ENCODE data around the gene MAP6D1.

The MAP6D1 gene

DNA sequence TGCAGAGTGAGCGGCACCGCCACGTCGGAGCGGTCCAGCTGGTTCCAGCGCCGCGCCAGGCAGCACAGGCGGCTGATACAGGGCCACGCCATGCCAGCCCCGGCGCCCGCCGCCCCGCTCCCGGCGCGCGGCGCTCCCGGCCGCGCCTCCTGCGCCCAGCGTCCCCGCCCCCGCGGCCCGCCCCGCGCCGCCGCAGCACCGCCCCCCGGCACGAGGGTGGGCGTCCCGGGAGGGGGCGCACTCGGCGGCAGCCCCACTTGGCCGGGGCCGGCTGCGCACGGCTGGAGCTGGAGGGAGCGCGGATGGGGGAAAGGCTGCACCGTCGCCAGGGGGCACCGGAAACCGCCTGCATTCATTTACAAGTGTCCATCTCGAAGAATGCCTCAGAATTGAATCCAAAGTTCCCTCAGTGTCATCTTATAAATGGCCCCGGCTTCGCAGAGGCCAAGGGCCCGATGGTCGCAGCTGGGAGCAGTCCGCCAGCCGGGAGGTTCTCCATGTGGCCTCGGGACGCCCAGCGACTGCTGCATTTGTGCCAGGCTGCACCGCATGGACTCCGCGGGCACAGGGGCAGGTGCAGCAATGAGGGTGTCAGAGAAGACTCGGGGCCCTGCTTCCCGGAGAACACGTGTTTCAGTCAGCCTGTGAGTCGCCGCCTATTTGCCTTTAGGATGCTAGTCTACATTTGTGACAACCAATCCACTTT is at the start of gene MAP6D1:
Gene MAP6D1 (minus strand): TSS at position 122 of the 706 bp plus-strand sequence. CDS start 30 bp downstream, at position 92.
- Histone ChIP-seq H3K4me1 (peaks cover 3% of the 10 kb centered on the region), H3K4me2 (ENCODE audit: low read length) (peak within 1 kb of the TSS; percentile 51), H3K9ac (no peak within 1 kb of the TSS), H3K27me3 (ENCODE audit: control insufficient read depth, insufficient read depth, low read length) (no peaks in the 10 kb centered on the region), H3K79me2 (no peaks in the 10 kb centered on the region), H3K36me3 (ENCODE audit: control insufficient read depth, insufficient read depth, low read length) (no peaks in the 10 kb centered on the region), H3K9me3 (ENCODE audit: control insufficient read depth, low read length) (no peaks in the 10 kb centered on the region), H3K4me3 (ENCODE audit: low read depth, low read length) (no peak within 1 kb of the TSS), H3K27ac (no peak within 1 kb of the TSS), H2AFZ (peak within 1 kb of the TSS; percentile 76)
- TF ChIP-seq CTCF (IDR thresholded peaks at IDR 0.05), result peak; percentile 13

DNA sequence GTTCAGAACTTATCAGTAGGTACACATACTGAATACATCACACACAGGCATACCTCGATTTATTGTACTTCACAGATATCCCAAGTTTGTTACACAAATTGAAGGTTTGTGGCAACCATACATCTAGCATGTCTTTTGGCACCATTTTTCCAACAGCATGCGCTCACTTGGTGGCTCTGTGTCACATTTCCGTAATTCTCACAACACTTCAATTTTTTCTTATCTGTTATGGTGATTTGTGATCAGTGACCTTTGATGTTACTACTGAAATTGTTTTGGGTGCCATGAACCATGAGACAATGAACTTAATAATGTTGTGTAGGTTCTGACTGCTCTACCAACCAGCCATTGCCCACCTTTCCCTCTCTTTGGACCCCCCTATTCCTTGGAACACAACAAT is 48.5 kb upstream of the MAP6D1 start:
- Histone ChIP-seq H3K4me3 (ENCODE audit: low read depth, low read length) (no peak overlapping the region), H3K36me3 (ENCODE audit: control insufficient read depth, insufficient read depth, low read length) (no peaks in the 10 kb centered on the region), H2AFZ (no peak overlapping the region), H3K9ac (no peak overlapping the region), H3K27ac (no peak overlapping the region), H3K4me2 (ENCODE audit: low read length) (no peak overlapping the region), H3K27me3 (ENCODE audit: control insufficient read depth, insufficient read depth, low read length) (no peaks in the 10 kb centered on the region), H3K4me1 (no peaks in the 10 kb centered on the region), H3K79me2 (peaks cover 62% of the 10 kb centered on the region), H3K9me3 (ENCODE audit: control insufficient read depth, low read length) (no peaks in the 10 kb centered on the region)
- no peak for TF ChIP-seq CTCF (IDR thresholded peaks at IDR 0.05)

DNA sequence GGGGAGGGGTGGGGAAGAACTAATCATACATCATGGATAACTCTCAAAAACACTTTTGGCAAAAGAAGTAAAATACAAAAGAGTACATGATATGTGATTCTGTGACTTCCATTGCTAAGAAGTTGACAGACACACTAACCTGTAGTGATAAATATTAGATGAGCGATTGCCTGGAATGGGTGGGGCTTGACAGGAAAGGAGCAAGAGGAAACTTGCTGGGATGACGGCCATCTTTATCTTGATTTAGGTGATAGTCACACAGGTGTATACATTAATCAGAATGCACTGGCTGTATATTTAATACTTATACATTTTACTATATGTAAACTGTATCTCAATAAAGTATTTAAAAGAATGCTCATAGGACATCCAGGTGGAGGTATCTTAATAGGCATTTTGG is 46.2 kb upstream of the MAP6D1 start:
- Histone ChIP-seq H3K9ac (no peak overlapping the region), H3K9me3 (ENCODE audit: control insufficient read depth, low read length) (no peaks in the 10 kb centered on the region), H3K4me3 (ENCODE audit: low read depth, low read length) (no peak overlapping the region), H3K36me3 (ENCODE audit: control insufficient read depth, insufficient read depth, low read length) (no peaks in the 10 kb centered on the region), H3K27ac (no peak overlapping the region), H3K79me2 (peaks cover 46% of the 10 kb centered on the region), H2AFZ (no peak overlapping the region), H3K4me1 (no peaks in the 10 kb centered on the region), H3K27me3 (ENCODE audit: control insufficient read depth, insufficient read depth, low read length) (no peaks in the 10 kb centered on the region), H3K4me2 (ENCODE audit: low read length) (no peak overlapping the region)
- no peak for TF ChIP-seq CTCF (IDR thresholded peaks at IDR 0.05)

DNA sequence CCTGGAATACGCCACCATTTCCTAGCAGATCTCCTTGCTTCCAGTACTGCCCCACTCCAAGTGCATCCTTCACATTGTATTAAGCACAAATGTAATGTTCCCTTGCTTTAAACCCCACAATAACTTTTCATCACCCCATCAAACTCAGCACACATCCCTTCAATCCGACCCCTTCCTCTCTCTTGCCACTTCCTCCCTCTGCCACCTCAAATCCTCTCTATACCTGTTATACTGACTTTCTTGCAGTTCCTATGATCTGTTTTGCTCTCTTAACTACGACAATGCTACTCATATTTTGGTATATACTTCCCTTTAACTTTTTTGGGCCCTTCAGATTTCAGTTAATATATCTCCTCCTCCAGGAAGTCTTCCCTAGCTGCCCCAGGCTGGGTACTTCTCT is 45.2 kb upstream of the MAP6D1 start:
- no peak overlapping the region for H3K27ac ChIP-seq
- no peak overlapping the region for H3K4me3 ChIP-seq (ENCODE audit: low read depth, low read length)
- H2AFZ ChIP-seq, result no peak overlapping the region
- no peaks in the 10 kb centered on the region for H3K27me3 ChIP-seq (ENCODE audit: control insufficient read depth, insufficient read depth, low read length)
- H3K4me2 ChIP-seq (ENCODE audit: low read length), result no peak overlapping the region
- H3K9ac ChIP-seq, result no peak overlapping the region
- peaks cover 40% of the 10 kb centered on the region for H3K79me2 ChIP-seq
- no peaks in the 10 kb centered on the region for H3K36me3 ChIP-seq (ENCODE audit: control insufficient read depth, insufficient read depth, low read length)
- no peaks in the 10 kb centered on the region for H3K4me1 ChIP-seq
- no peak for TF ChIP-seq CTCF (IDR thresholded peaks at IDR 0.05)
- H3K9me3 ChIP-seq (ENCODE audit: control insufficient read depth, low read length), result no peaks in the 10 kb centered on the region

DNA sequence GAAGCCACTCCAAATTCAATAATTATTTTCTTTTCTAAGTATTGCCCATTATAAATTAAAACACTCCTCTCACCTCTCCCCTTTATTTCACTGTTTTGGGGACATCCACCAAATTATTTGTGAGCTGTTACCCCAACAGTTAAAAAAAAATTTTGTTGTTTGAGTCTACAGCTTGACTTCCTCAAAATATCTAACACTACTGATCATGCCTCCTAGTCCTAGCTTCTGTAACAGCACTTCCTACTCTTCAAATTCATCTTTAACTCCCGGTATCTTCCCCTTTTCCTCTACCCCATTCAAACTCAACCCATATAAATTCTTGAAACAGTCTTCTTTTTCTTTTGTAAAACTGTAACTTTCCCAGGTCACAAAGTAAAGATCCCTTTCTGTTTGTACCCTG is 43.4 kb upstream of the MAP6D1 start:
- H3K79me2 ChIP-seq, result peaks cover 24% of the 10 kb centered on the region
- H3K9me3 ChIP-seq (ENCODE audit: control insufficient read depth, low read length), result no peaks in the 10 kb centered on the region
- no peak for TF ChIP-seq CTCF (IDR thresholded peaks at IDR 0.05)
- H3K4me1 ChIP-seq, result no peaks in the 10 kb centered on the region
- no peak overlapping the region for H2AFZ ChIP-seq
- H3K9ac ChIP-seq, result no peak overlapping the region
- no peaks in the 10 kb centered on the region for H3K36me3 ChIP-seq (ENCODE audit: control insufficient read depth, insufficient read depth, low read length)
- no peak overlapping the region for H3K27ac ChIP-seq
- no peak overlapping the region for H3K4me2 ChIP-seq (ENCODE audit: low read length)
- H3K27me3 ChIP-seq (ENCODE audit: control insufficient read depth, insufficient read depth, low read length), result no peaks in the 10 kb centered on the region
- no peak overlapping the region for H3K4me3 ChIP-seq (ENCODE audit: low read depth, low read length)

Data from parathyroid adenoma (tissue), 2 donors.